Heart left ventricle (tissue), 16 donors: Measurements from ENCODE around the gene FSD1. TPM values are rescaled to one million over a fixed set of nuclear protein-coding genes. Genes with fewer than 3 reads are reported as not detected.

Experiments used
- ATAC-seq, 4 donors: fragments of 200-7000 bp; cut with Tn5 transposase; one replicate each; pipeline ENCODE4 v1.9.1; 2020 to 2022; ENCODE audit warnings: moderate library complexity in 4 of 4, mild to moderate bottlenecking in 3 of 4, moderate number of reproducible peaks in 1 of 4
- DNase-seq, 5 donors: peaks; one replicate each; pipeline ENCODE4 v3.0.0-alpha.2; 2020
- H3K27ac ChIP-seq, 12 donors: fragments of 200-600 bp; sonication (generic) in 4 of 12; one replicate each; pipeline versions ENCODE4 v1.5.0 to v1.8.0; 2016 to 2022; ENCODE audit warnings: mild to moderate bottlenecking in 2 of 12
- H3K27me3 ChIP-seq, 9 donors: fragments of 200-600 bp; sonication (generic) in 2 of 9; one replicate each; pipeline versions ENCODE4 v1.5.1 to v1.8.0; 2016 to 2022; ENCODE audit warnings: mild to moderate bottlenecking in 3 of 9
- H3K36me3 ChIP-seq, 9 donors: fragments of 200-600 bp; sonication (generic) in 2 of 9; one replicate each; pipeline versions ENCODE4 v1.5.0 to v1.8.0; 2018 to 2022; ENCODE audit warnings: mild to moderate bottlenecking in 2 of 9
- H3K4me1 ChIP-seq, 12 donors: fragments of 200-600 bp; sonication (generic) in 4 of 12; one replicate each; pipeline versions ENCODE4 v1.5.0 to v1.8.0; 2016 to 2022; ENCODE audit warnings: mild to moderate bottlenecking in 3 of 12
- H3K4me3 ChIP-seq, 12 donors: fragments of 200-600 bp; sonication (generic) in 4 of 12; one replicate each; pipeline versions ENCODE4 v1.5.0 to v1.8.0; 2017 to 2022; ENCODE audit warnings: mild to moderate bottlenecking in 9 of 12, moderate library complexity in 4 of 12
- H3K9me3 ChIP-seq, 12 donors: fragments of 200-600 bp; sonication (generic) in 4 of 12; one replicate each; pipeline versions ENCODE4 v1.5.0 to v1.8.0; 2016 to 2022; ENCODE audit warnings: mild to moderate bottlenecking in 1 of 12
- POLR2A ChIP-seq, 2 donors: fragments of 450-650 bp; IDR thresholded peaks; one replicate each; pipeline ENCODE4 v1.6.1; 2017; ENCODE audit warnings: antibody characterized with exemption in 2 of 2, mild to moderate bottlenecking in 2 of 2, moderate library complexity in 2 of 2
- WGBS, 4 donors: extraction: QIAGEN DNeasy Blood & Tissue Kit in 2 of 4; methylation state at CpG; one replicate each; pipeline versions ENCODE4 v1.1.5 to v1.1.7; 2013 to 2018; 5-methylcytosine and 5-hydroxymethylcytosine counted together
- intact Hi-C, 10 donors: fragments of 100-400 bp; cut with DNase I; formaldehyde crosslinking; loops; one replicate each; pipeline versions ENCODE4 v1.11.1 to v1.14.2; 2022
- polyA plus RNA-seq, 2 donors: library from polyadenylated mRNA; stranded (reverse); fragments of 200-250 nt; gene quantifications; one replicate each; pipeline ENCODE4 v1.2.3, GENCODE V29; 2013
- total RNA-seq, 9 donors: library from RNA; depleted of rRNA in 2 of 9; stranded (reverse); fragments of >200 nt in 2 of 9; fragmentation: NEBNext Ultra II Directional in 3 of 9; extraction: Animal tissue kit (Norgen Biotek cat#: 25700) in 3 of 9; gene quantifications; one replicate each; pipeline versions ENCODE4 v1.1.0 to v1.2.4, GENCODE V29; 2016 to 2023
- TF ChIP-seq, protein P1 (sequence below), 12 donors: fragments of 200-600 bp; sonication (generic) in 4 of 12; IDR thresholded peaks; one replicate each; pipeline versions ENCODE4 v1.5.0 to v1.8.0; 2018 to 2022; ENCODE audit warnings: antibody characterized with exemption in 12 of 12, mild to moderate bottlenecking in 5 of 12
- donor health status: ischemic (EF 13 %, LVEDD 7.1; RV severe dilation, severe dysfunction).
- donor health status: healthy with polysubstance abuse.
- donor health status: DM: no; HTN: yes; CAD: no.
- donor health status: DM: no; HTN: no; CAD: no.
- donor health status: ischemic (EF 25% LVEDD 6.9; RV normal size, moderate dysfunction).
- donor health status: ischemic (EF 25% LVEDD 5.7; RV mildly dilated, moderate dysfunction).
- donor health status: healthy.
- donor health status: DM: yes; HTN: yes; CAD: no.
- donor health status: ischemic (EF 35%, LVEDD 5.7; RV mildly dilated, moderate dysfunction).
- donor health status: nonischemic (EF 11% LVEDD 7.7; RV severe dilation, severe dysfunction).
- donor health status: DM: yes; HTN: yes; CAD: no.
- donor health status: PGD.
- donor health status: ischemic (EF 29% LVEDD 5.4; RV normal size, mild dysfunction).
- donor health status: nonischemic (EF 23%, LVEDD 6.1; RV moderate dilation, normal function).

FSD1 gene
- total and polyA plus RNA-seq, 11 donors: 0.04 to 1.2 TPM; not detected in 9

- no peak for ATAC-seq
- no peak overlapping the region for H3K4me3 ChIP-seq
- no peaks in the 10 kb centered on the region for H3K27me3 ChIP-seq
- H3K36me3 ChIP-seq: peaks cover 0 to 78% (median 58%) of the 10 kb centered on the region in 9 donors
- TF ChIP-seq, protein P1, sequence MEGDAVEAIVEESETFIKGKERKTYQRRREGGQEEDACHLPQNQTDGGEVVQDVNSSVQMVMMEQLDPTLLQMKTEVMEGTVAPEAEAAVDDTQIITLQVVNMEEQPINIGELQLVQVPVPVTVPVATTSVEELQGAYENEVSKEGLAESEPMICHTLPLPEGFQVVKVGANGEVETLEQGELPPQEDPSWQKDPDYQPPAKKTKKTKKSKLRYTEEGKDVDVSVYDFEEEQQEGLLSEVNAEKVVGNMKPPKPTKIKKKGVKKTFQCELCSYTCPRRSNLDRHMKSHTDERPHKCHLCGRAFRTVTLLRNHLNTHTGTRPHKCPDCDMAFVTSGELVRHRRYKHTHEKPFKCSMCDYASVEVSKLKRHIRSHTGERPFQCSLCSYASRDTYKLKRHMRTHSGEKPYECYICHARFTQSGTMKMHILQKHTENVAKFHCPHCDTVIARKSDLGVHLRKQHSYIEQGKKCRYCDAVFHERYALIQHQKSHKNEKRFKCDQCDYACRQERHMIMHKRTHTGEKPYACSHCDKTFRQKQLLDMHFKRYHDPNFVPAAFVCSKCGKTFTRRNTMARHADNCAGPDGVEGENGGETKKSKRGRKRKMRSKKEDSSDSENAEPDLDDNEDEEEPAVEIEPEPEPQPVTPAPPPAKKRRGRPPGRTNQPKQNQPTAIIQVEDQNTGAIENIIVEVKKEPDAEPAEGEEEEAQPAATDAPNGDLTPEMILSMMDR (IDR thresholded peaks at IDR 0.05): no peak
- TF ChIP-seq POLR2A (IDR thresholded peaks at IDR 0.05): no peak
- no peak overlapping the region for H3K27ac ChIP-seq
- H3K4me1 ChIP-seq: no peaks in the 10 kb centered on the region
- WGBS, 4 donors: 77 to 89% (median 79%) methylated on average over 10 to 12 of the region's 12 CpGs
- DNase-seq: no peak
- no peaks in the 10 kb centered on the region for H3K9me3 ChIP-seq
- intact Hi-C loops: no loop called here
Measured at GRCh38 chr19:4360641-4361151, 56.3 kb downstream of the FSD1 start.

DNA sequence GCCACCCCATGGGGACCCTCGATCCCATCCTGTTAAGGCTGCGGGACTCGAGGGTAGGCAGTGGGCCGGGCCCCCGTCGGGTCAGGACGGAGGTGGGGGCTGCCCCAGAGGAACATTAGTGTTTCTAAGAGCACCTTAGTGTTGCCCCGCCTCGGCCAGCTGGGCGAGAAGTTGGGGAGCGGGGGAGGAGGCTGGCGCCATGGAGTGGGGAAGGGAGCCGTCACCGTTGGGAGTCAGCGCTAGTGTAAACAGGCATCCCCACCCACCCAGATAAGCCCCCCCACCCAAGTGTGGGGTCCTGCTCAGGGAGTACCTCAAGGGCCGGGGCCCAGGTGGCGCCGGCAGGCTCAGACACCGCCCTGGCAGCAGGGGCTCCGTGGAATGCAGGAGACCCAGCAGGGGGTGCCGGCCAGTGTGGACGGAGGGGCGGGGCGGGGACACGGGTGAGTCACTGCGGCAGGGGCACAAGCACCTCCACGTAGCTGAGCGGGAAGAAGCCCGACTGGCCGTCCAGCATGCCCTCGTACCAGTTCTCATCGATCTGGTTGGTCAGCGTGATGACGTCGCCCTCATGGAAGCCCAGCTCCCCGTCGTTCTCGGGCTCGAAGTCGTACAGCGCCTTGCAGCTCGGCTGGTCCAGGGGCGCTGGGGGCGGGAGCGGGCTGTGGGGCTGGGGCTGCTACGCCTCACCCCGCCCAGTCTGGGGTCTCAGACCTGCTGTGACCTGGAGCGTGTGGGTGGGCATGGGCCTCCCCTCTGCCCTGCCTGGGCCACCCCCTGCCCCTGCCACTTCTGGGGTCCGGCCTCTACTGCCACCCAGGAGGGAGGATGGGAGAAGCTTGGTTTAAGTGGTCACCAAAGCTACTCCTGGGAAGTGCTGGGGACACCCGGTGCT, 57.0 kb downstream of the FSD1 start:
- Histone ChIP-seq H3K9me3 (no peaks in the 10 kb centered on the region), H3K4me1 (no peaks in the 10 kb centered on the region), H3K4me3 (no peak overlapping the region), H3K27ac (no peak overlapping the region), H3K27me3 (no peaks in the 10 kb centered on the region), H3K36me3 (peaks cover 0 to 85% (median 65%) of the 10 kb centered on the region in 9 donors)
- TF ChIP-seq, protein P1 (IDR thresholded peaks at IDR 0.05): no peak
- TF ChIP-seq POLR2A (IDR thresholded peaks at IDR 0.05): no peak
- intact Hi-C loops: no loop called here
- ATAC-seq (no peak), DNase-seq (no peak)
- 89 to 94% (median 92%) methylated on average over 34 to 50 of the region's 50 CpGs for WGBS, 4 donors

GRCh38 chr19:4362101-4362828, 57.9 kb downstream of the FSD1 start:
- Histone ChIP-seq H3K4me1 (peaks cover 0 to 3% (median 0%) of the 10 kb centered on the region in 12 donors), H3K36me3 (peaks cover 0 to 92% (median 68%) of the 10 kb centered on the region in 9 donors), H3K9me3 (no peaks in the 10 kb centered on the region), H3K4me3 (no peak overlapping the region), H3K27me3 (no peaks in the 10 kb centered on the region), H3K27ac (no peak overlapping the region)
- DNase-seq (no peak), ATAC-seq (no peak)
- TF ChIP-seq POLR2A (IDR thresholded peaks at IDR 0.05): no peak
- TF ChIP-seq, protein P1 (IDR thresholded peaks at IDR 0.05): no peak
- 85 to 92% (median 88%) methylated on average over 19 to 32 of the region's 32 CpGs for WGBS, 4 donors
- intact Hi-C loops: no loop called here
